Adrenal gland (tissue), 5 donors: ENCODE measurements around the gene KIF16B.

Source experiments
- CTCF ChIP-seq, 6 experiments: fragments of 450-650 bp in 4 of 6; fragments of 200-600 bp in 2 of 6; sonication (generic) in 1 of 6; IDR thresholded peaks; 1 replicate in 5 of 6; 2 replicates in 1 of 6; pipeline versions ENCODE4 v1.5.1 to v1.8.0; 2016 to 2021; ENCODE audit warnings: antibody characterized with exemption in 6 of 6, mild to moderate bottlenecking in 2 of 6, moderate library complexity in 1 of 6
- POLR2A ChIP-seq, 2 donors: fragments of 450-650 bp; IDR thresholded peaks; one replicate each; pipeline ENCODE4 v1.6.1; 2017; ENCODE audit warnings: antibody characterized with exemption in 2 of 2, mild to moderate bottlenecking in 2 of 2, moderate library complexity in 1 of 2
- donor health status: DM: no; HTN: no; CAD: no.

GRCh38 chr20:16230402-16230801, 342.8 kb downstream of the KIF16B start:
- TF ChIP-seq CTCF (IDR thresholded peaks at IDR 0.05) (no peak), POLR2A (IDR thresholded peaks at IDR 0.05) (no peak)
